AG04450 (cell line): ENCODE results near the gene BCKDHB. TPM values are rescaled to one million over a fixed set of nuclear protein-coding genes. Genes with fewer than 3 reads are reported as not detected.
"Not testable (repeated sequence)": the region's sequence is repeated elsewhere in the genome, so short reads cannot be mapped to it uniquely, and the experiment has no call there.

Experiments used
- CTCF ChIA-PET: fragments of 300-600, 350-600 bp; formaldehyde crosslinking; extraction: SDS; loops from one replicate; lab custom pipeline; 2022; ENCODE audit warnings: antibody characterized with exemption, inconsistent platforms; lab: Charles Lee
- POLR2A ChIA-PET: fragments of 350-600 bp; formaldehyde crosslinking; extraction: SDS; loops from one replicate; lab custom pipeline; 2021; ENCODE audit warnings: antibody characterized with exemption, inconsistent platforms; lab: Yijun Ruan, JAX
- DNase-seq: peaks from one replicate; pipeline ENCODE4 v3.0.0-alpha.2; 2011; ENCODE audit warnings: low read depth, low spot score
- H3K27ac ChIP-seq: one replicate; pipeline ENCODE4 v1.5.1; 2012; ENCODE audit warnings: low read depth, low read length, control low read depth
- H3K27me3 ChIP-seq: one replicate; pipeline ENCODE4 v1.6.0; 2012; ENCODE audit warnings: low read length; ENCODE audit not compliant: control insufficient read depth, insufficient read depth
- H3K4me3 ChIP-seq: 2 replicates; pipeline ENCODE4 v1.5.1; 2011; ENCODE audit warnings: mild to moderate bottlenecking, low read depth, low read length, control low read depth
- H3K9me3 ChIP-seq: 2 replicates; pipeline ENCODE4 v1.5.1; 2012; ENCODE audit warnings: low read length; ENCODE audit not compliant: control insufficient read depth, insufficient read depth
- polyA plus RNA-seq: library from polyadenylated mRNA; depleted of rRNA; stranded (reverse); fragments of >200 nt; gene quantifications from 2 replicates; pipeline ENCODE4 v1.2.3, GENCODE V29; 2011
- TF ChIP-seq, protein P1 (sequence below): IDR thresholded peaks from 2 replicates; pipeline ENCODE4 v1.5.1; 2011; ENCODE audit warnings: low read depth, low read length, control low read depth, inconsistent platforms

BCKDHB gene
- polyA plus RNA-seq, 1 experiment = 21.3 TPM

- no peak overlapping the region for H3K4me3 ChIP-seq
- TF ChIP-seq, protein P1, sequence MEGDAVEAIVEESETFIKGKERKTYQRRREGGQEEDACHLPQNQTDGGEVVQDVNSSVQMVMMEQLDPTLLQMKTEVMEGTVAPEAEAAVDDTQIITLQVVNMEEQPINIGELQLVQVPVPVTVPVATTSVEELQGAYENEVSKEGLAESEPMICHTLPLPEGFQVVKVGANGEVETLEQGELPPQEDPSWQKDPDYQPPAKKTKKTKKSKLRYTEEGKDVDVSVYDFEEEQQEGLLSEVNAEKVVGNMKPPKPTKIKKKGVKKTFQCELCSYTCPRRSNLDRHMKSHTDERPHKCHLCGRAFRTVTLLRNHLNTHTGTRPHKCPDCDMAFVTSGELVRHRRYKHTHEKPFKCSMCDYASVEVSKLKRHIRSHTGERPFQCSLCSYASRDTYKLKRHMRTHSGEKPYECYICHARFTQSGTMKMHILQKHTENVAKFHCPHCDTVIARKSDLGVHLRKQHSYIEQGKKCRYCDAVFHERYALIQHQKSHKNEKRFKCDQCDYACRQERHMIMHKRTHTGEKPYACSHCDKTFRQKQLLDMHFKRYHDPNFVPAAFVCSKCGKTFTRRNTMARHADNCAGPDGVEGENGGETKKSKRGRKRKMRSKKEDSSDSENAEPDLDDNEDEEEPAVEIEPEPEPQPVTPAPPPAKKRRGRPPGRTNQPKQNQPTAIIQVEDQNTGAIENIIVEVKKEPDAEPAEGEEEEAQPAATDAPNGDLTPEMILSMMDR = no peak
- H3K27me3 ChIP-seq = no peaks in the 10 kb centered on the region
- ChIA-PET POLR2A (no interaction called here), CTCF (interaction anchor here (1.9 kb wide), 1 partner anchor 21 kb away, joined by 9 read pairs; no protein-coding TSS in a partner anchor)
- H3K9me3 ChIP-seq = no peaks in the 10 kb centered on the region
- DNase-seq = no peak
- H3K27ac ChIP-seq = no peak overlapping the region
These were observed 129.2 kb downstream of the BCKDHB start for GRCh38 chr6:80235647-80236046.

- H3K9me3 ChIP-seq, DNase-seq, H3K27ac ChIP-seq, POLR2A ChIA-PET, CTCF ChIA-PET, H3K27me3 ChIP-seq, H3K4me3 ChIP-seq: not testable (repeated sequence)
These were observed 132.3 kb downstream of the BCKDHB start for GRCh38 chr6:80238754-80239153.

GRCh38 chr6:80245043-80245442, 138.6 kb downstream of the BCKDHB start:
- ChIA-PET CTCF (no interaction called here), POLR2A (no interaction called here)
- no peak overlapping the region for H3K4me3 ChIP-seq
- no peak overlapping the region for H3K27ac ChIP-seq
- TF ChIP-seq, protein P1 = no peak
- no peak for DNase-seq
- H3K27me3 ChIP-seq = no peaks in the 10 kb centered on the region
- H3K9me3 ChIP-seq = no peaks in the 10 kb centered on the region

GRCh38 chr6:80249897-80250296, 143.4 kb downstream of the BCKDHB start:
- no peak overlapping the region for H3K27ac ChIP-seq
- H3K27me3 ChIP-seq = no peaks in the 10 kb centered on the region
- ChIA-PET CTCF (no interaction called here), POLR2A (no interaction called here)
- no peak for DNase-seq
- TF ChIP-seq, protein P1 = no peak
- H3K9me3 ChIP-seq = no peaks in the 10 kb centered on the region
- H3K4me3 ChIP-seq = no peak overlapping the region

- H3K4me3 ChIP-seq = no peak overlapping the region
- DNase-seq = no peak
- ChIA-PET CTCF (no interaction called here), POLR2A (no interaction called here)
- H3K27ac ChIP-seq = no peak overlapping the region
- H3K27me3 ChIP-seq = no peaks in the 10 kb centered on the region
- H3K9me3 ChIP-seq = no peaks in the 10 kb centered on the region
- TF ChIP-seq, protein P1 = no peak
These were observed 144.0 kb downstream of the BCKDHB start for GRCh38 chr6:80250391-80250997.
